GM10266 (cell line): ENCODE data around the gene UNC119.

ENCODE experiments used
- DNase-seq: peaks from one replicate; pipeline ENCODE4 v3.0.0; 2012; ENCODE audit errors: extremely low spot score
- TF ChIP-seq, protein P1 (sequence below): IDR thresholded peaks from 2 replicates; pipeline ENCODE4 v1.5.1; 2012; ENCODE audit warnings: mild to moderate bottlenecking, low read depth; ENCODE audit not compliant: control insufficient read depth, insufficient read depth; ENCODE audit errors: missing control alignments

The UNC119 gene

DNA sequence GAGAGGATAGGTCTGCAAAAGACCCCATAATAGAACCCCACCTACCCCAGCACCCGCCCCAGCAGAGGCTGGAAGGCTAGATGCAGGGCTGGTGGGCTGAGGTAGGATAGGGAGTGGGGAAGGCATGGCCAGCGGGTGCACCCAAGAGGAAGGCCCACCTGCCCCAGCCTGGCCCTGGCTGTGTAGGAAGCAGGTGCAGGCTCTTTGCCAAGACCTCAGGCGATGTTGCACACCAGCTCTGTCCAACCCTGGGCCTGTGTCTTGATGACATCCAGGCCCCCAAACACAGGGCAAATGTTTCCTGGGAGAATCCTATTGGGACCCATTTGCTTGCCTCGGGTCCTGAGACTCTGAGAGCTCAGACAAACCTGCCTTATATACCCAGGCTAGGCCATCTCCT lies 12.2 kb downstream of the UNC119 start:
- TF ChIP-seq, protein P1, sequence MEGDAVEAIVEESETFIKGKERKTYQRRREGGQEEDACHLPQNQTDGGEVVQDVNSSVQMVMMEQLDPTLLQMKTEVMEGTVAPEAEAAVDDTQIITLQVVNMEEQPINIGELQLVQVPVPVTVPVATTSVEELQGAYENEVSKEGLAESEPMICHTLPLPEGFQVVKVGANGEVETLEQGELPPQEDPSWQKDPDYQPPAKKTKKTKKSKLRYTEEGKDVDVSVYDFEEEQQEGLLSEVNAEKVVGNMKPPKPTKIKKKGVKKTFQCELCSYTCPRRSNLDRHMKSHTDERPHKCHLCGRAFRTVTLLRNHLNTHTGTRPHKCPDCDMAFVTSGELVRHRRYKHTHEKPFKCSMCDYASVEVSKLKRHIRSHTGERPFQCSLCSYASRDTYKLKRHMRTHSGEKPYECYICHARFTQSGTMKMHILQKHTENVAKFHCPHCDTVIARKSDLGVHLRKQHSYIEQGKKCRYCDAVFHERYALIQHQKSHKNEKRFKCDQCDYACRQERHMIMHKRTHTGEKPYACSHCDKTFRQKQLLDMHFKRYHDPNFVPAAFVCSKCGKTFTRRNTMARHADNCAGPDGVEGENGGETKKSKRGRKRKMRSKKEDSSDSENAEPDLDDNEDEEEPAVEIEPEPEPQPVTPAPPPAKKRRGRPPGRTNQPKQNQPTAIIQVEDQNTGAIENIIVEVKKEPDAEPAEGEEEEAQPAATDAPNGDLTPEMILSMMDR, result no peak
- no peak for DNase-seq

DNA sequence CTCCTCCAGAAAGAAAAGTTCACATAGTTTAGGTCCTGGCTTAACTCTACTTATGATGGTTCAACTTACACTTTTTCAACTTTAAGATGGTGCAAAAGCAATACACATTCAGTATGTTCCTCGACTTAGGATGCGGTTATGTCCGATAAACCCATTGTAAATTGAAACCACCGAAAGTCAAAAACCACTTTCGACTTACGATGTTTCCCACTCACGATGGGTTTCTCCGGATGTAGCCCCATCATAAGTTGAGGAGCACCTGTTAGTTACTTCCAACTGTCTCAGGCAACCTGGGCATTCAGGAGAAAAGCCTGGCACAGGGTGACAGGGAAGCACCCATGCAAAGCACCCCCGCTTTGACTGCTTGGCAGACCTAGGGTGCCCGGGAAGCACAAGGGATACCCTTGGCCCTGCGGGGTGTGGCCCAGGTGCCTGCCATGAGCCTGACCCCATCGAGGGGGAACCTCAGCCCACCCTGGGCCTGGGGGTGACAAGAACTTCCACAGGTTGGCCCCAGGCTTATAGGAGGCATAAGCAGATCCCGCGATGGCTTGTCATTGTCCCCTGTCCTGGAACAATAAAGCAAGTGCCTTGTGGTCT lies 14.0 kb downstream of the UNC119 start:
- TF ChIP-seq, protein P1, result no peak
- DNase-seq, result no peak

DNA sequence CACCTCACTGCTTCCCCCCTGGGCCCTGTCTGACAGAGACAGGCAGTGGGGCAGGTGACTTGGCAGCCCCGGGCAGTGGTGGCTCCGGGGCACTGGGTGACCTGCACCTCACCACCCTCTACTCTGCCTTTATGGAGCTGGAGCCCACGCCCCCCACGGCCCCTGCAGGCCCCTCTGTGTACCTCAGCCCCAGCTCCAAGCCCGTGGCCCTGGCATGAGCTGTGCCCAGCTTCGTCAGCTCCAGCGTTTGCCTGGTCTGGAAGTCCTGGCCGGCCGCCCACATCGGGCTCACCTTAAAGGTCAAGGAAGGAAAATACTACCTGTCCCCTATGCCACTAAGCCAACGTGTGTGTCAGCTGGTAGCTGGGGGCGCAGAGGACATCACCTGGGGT lies 15.2 kb downstream of the UNC119 start:
- DNase-seq, result no peak
- TF ChIP-seq, protein P1, result no peak

DNA sequence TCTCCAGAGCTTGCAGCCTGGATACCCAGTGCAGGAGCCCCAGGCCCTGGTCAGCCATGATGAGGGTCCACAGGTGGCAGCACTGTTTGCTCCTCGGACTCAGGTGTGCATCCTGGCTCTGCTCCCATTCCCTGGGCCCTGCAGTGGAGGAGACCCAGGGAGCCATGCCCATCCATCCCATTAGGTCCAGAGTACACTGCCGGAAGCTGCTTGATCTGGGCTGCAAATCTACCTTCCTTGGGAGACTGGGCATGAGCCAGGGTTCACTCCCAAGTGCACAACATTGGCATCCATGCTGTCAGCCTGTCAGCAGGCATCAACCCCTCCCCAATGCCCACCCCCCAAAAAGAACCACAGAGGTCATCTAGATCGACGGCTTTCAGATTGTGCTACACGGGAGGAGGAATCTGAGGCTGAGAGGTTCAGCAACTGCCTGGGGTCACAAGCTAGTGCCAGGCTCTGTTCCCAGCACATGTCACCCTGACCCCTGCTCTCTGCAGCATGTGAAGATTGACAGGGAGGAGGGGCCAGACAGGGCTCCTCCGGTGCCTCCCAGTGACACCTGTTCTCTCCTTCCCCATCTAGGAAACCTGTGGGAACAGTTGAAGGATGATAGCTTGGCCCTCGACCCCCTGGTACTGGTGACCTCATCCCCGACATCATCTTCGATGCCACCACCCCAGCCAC lies 15.7 kb downstream of the UNC119 start:
- TF ChIP-seq, protein P1, result no peak

DNA sequence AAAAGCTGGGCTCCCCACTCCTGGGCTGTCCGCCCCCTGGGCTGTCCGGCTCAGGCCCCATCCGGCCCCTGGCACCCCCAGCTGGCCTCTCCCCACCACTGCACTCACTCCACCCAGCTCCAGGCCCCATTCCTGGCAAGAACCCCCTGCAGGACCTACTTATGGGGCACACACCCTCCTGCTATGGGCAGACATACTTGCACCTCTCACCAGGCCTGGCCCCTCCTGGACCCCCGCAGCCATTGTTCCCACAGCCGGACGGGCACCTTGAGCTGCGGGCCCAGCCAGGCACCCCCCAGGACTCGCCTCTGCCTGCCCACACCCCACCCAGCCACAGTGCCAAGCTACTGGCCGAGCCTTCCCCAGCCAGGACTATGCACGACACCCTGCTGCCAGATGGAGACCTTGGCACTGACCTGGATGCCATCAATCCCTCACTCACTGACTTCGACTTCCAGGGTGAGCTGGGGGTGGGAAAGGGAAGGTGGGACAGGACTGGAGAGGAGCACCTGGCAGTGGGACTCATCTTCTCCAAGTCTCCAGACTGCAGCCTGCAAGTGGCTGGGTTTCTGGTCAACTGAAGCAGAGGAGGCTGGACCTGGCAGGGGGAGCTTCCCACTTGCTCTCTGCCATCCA lies 17.6 kb downstream of the UNC119 start:
- TF ChIP-seq, protein P1, result no peak
- DNase-seq, result no peak

More for the DNA sequence above, 15.7 kb downstream of the UNC119 start:
- DNase-seq, result no peak

DNA sequence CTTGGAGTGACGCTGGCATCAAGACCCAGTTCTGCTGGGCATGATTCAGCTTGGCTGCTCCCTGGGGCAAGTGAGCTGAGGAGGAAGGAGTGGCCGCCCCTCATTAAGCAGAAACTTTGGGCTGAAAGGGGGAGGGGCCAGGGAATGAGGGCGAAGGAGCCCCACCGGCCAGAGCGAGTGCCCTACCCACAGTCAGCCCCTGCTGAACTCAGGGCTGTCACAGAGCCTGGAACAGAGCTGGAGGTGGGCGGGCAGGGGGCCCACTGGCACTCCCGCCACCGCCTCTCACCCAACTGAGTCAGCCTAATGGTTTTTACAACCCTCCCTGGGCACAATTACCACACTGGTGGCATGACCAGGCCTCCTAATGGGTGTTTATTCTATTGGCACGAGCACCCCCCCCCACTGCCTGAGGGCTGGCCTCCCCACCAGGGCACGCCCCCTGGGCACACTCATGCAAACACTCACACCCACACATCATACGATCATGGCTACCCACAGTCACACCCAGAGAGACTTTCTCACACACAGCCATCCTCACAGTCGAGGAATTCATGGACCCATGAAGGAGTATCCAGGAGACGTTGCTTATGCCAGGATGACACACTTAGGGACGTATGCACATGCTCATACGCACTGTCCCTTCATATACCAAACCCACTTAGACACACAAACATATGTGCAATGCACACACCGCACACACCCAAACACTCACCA lies 19.2 kb downstream of the UNC119 start:
- no peak for DNase-seq
- TF ChIP-seq, protein P1, result no peak
